ENCODE data around the gene S100A8.

DNA sequence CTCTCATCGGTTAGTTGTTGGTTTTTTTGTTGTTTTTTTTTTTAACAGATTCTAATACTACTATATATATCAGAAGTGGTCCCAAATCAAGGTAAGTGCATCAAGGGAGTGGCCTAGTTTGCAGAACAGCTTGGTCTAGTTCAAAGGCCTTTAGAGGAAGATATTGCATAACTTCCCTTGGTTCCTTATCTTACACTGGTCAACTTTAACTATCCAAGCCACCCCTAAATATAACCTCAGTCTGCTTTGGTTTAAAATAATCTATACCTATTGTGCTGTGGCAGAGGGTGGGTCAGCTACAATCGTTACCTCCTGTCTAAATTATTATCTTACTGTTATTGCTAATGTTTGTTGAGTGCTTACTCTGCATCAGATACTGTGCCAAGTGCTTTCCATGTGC lies 22.4 kb downstream of the S100A8 start:
- TF ChIP-seq, protein P1, sequence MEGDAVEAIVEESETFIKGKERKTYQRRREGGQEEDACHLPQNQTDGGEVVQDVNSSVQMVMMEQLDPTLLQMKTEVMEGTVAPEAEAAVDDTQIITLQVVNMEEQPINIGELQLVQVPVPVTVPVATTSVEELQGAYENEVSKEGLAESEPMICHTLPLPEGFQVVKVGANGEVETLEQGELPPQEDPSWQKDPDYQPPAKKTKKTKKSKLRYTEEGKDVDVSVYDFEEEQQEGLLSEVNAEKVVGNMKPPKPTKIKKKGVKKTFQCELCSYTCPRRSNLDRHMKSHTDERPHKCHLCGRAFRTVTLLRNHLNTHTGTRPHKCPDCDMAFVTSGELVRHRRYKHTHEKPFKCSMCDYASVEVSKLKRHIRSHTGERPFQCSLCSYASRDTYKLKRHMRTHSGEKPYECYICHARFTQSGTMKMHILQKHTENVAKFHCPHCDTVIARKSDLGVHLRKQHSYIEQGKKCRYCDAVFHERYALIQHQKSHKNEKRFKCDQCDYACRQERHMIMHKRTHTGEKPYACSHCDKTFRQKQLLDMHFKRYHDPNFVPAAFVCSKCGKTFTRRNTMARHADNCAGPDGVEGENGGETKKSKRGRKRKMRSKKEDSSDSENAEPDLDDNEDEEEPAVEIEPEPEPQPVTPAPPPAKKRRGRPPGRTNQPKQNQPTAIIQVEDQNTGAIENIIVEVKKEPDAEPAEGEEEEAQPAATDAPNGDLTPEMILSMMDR (IDR thresholded peaks at IDR 0.05; ENCODE audit: low read depth, low read length): no peak
- no peak for TF ChIP-seq POLR2A (IDR thresholded peaks at IDR 0.05; ENCODE audit: extremely low read depth, insufficient read length)
- no peak for TF ChIP-seq MAX (IDR thresholded peaks at IDR 0.05; ENCODE audit: low read depth, low read length)
- no peak for TF ChIP-seq MYC (IDR thresholded peaks at IDR 0.05; ENCODE audit: low read depth, low read length)

All from NB4 (cell line).